NCI-H128 (cell line): ENCODE results near the gene CRLF3.
"Not testable (repeated sequence)": the region's sequence is repeated elsewhere in the genome, so short reads cannot be mapped to it uniquely, and the experiment has no call there.

Experiments
- DNase-seq: peaks from one replicate; lab custom pipeline; 2025; ENCODE audit not compliant: unreplicated experiment; lab: John Stamatoyannopoulos, UW

Gene CRLF3

DNA sequence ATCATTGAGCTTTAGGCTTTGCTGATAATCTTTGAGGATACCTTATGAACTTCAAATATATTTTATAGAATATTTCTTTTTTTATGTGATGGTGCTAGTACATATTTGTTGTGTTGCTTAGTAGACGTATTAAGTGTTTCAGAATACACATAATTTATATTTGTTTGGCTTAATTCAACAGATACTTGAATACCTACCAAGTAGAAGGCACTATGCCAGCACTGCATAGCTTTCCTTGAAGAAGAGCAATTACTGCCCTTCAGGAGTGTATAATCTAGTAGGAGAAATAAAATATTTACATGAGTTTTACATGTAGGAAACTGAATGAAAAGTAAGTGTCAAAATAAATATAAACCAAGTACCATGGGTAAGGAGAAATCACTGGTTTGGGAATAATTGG is 81.8 kb downstream of the CRLF3 start:
- DNase-seq = not testable (repeated sequence)

DNA sequence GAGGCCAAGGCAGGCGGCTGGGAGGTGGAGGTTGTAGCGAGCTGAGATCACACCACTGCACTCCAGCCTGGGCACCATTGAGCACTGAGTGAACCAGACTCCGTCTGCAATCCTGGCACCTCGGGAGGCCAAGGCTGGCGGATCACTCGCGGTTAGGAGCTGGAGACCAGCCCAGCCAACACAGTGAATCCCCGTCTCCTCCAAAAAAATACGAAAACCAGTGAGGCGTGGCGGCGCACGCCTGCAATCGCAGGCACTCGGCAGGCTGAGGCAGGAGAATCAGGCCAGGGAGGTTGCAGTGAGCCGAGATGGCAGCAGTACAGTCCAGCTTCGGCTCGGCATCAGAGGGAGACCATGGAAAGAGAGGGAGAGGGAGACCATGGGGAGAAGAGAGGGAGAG is 88.1 kb downstream of the CRLF3 start:
- not testable (repeated sequence) for DNase-seq

DNA sequence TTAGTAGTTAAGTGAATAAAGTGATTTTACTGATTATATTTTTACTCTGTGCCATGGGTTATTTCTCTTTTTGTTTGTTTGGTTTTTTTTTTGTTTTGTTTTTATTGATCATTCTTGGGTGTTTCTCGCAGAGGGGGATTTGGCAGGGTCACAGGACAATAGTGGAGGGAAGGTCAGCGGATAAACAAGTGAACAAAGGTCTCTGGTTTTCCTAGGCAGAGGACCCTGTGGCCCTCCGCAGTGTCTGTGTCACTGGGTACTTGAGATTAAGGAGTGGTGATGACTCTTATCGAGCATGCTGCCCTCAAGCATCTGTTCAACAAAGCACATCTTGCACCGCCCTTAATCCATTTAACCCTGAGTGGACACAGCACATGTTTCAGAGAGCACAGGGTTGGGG is 88.8 kb downstream of the CRLF3 start:
- not testable (repeated sequence) for DNase-seq

- DNase-seq = not testable (repeated sequence)
Measured at GRCh38 chr17:30735206-30735605, 89.3 kb downstream of the CRLF3 start.

- DNase-seq = not testable (repeated sequence)
Measured at GRCh38 chr17:30734153-30734552, 90.3 kb downstream of the CRLF3 start.
